Panc1 (cell line): ENCODE results near the gene SPAG6. TPM values are rescaled to one million over a fixed set of nuclear protein-coding genes. Genes with fewer than 3 reads are reported as not detected.

ENCODE experiments used
- ATAC-seq: fragments of 200-7000 bp; cut with Tn5 transposase; 2 replicates; pipeline ENCODE4 v1.9.1; 2020; ENCODE audit warnings: mild to moderate bottlenecking, moderate library complexity
- BruUV-seq: library from RNA; stranded (reverse); fragments of 400-500 nt; replicated peaks from 2 replicates; lab custom pipeline; 2021; lab: Mats Ljungman, UMichigan
- CTCF ChIA-PET: fragments of 300-600 bp; sonication (Branson Sonifier 250); formaldehyde crosslinking; loops from one replicate; lab custom pipeline; 2022; ENCODE audit warnings: antibody characterized with exemption; lab: Charles Lee
- POLR2A ChIA-PET: fragments of 300-600 bp; sonication (Branson Sonifier 250); formaldehyde crosslinking; loops from one replicate; lab custom pipeline; 2022; ENCODE audit warnings: antibody characterized with exemption; lab: Charles Lee
- DNase-seq: peaks from one replicate; pipeline ENCODE4 v3.0.0-alpha.2; 2010; ENCODE audit warnings: low read depth, low spot score
- H3K27ac ChIP-seq: 2 replicates; pipeline ENCODE4 v1.5.1; 2011; ENCODE audit warnings: mild to moderate bottlenecking, low read length, inconsistent platforms
- H3K27me3 ChIP-seq: fragments of 200-500 bp; sonication (Bioruptor generic); 2 replicates; pipeline ENCODE4 v1.6.0; 2014; ENCODE audit warnings: low read length, inconsistent platforms; ENCODE audit not compliant: control insufficient read depth, insufficient read depth
- H3K36me3 ChIP-seq: fragments of 200-500 bp; sonication (Bioruptor generic); 2 replicates; pipeline ENCODE4 v1.5.1; 2014; ENCODE audit warnings: inconsistent platforms, mild to moderate bottlenecking, low read length, moderate library complexity; ENCODE audit not compliant: control insufficient read depth, insufficient read depth
- H3K4me1 ChIP-seq: 2 replicates; pipeline ENCODE4 v1.5.1; 2011; ENCODE audit warnings: inconsistent platforms, mild to moderate bottlenecking, low read length, moderate library complexity; ENCODE audit not compliant: control insufficient read depth, insufficient read depth
- H3K4me3 ChIP-seq, 2 experiments: 2 replicates each; pipeline ENCODE4 v1.5.1; 2011 to 2012; ENCODE audit warnings: low read depth in 2 of 2, low read length in 2 of 2, mild to moderate bottlenecking in 2 of 2, inconsistent platforms in 1 of 2, moderate library complexity in 1 of 2
- H3K9me3 ChIP-seq: fragments of 200-500 bp; sonication (Bioruptor generic); 2 replicates; pipeline ENCODE4 v1.5.1; 2014; ENCODE audit warnings: low read depth, mild to moderate bottlenecking, inconsistent platforms, low read length, moderate library complexity; ENCODE audit not compliant: control insufficient read depth, insufficient read depth
- CTCF ChIP-seq: fragments of 450-650 bp; IDR thresholded peaks from 2 replicates; pipeline ENCODE4 v1.5.1; 2017; ENCODE audit warnings: mild to moderate bottlenecking
- POLR2AphosphoS5 ChIP-seq: IDR thresholded peaks from 2 replicates; pipeline ENCODE4 v1.6.1; 2012; ENCODE audit warnings: mild to moderate bottlenecking, low read depth, low read length, moderate library complexity
- SIN3A ChIP-seq: IDR thresholded peaks from 2 replicates; pipeline ENCODE4 v1.6.1; 2012; ENCODE audit warnings: low read depth, mild to moderate bottlenecking, low read length, moderate library complexity, borderline replicate concordance; ENCODE audit not compliant: insufficient read depth
- TCF7L2 ChIP-seq: IDR thresholded peaks from 2 replicates; pipeline ENCODE4 v1.6.1; 2011; ENCODE audit warnings: mild to moderate bottlenecking, low read depth, low read length, inconsistent platforms
- in situ Hi-C: cut with HindIII; loops from 2 replicates; pipeline ENCODE4 v1.10.0; 2016; ENCODE audit warnings: low sequenced_read_pairs, low pct_unique_long_range_greater_than_20kb
- intact Hi-C: fragments of 100-400 bp; cut with micrococcal nuclease; formaldehyde crosslinking; loops from one replicate; pipeline ENCODE4 v1.10.0; 2022; ENCODE audit not compliant: unreplicated experiment
- total RNA-seq: library from RNA; stranded (reverse); gene quantifications from one replicate; pipeline ENCODE4 v1.2.1, GENCODE V29; 2021; ENCODE audit not compliant: unreplicated experiment
- TF ChIP-seq, protein P1 (sequence below), 2 experiments: IDR thresholded peaks; 2 replicates each; pipeline ENCODE4 v1.6.1; 2011 to 2012; ENCODE audit warnings: low read depth in 2 of 2, control low read depth in 1 of 2, low read length in 1 of 2, mild to moderate bottlenecking in 1 of 2, moderate library complexity in 1 of 2; ENCODE audit not compliant: insufficient read depth in 1 of 2

Gene SPAG6
- total RNA-seq, 1 experiment from 2014 or later = not detected

- no peak for TF ChIP-seq POLR2AphosphoS5
- no peak for TF ChIP-seq TCF7L2
- no peak for TF ChIP-seq SIN3A
- TF ChIP-seq, protein P1, sequence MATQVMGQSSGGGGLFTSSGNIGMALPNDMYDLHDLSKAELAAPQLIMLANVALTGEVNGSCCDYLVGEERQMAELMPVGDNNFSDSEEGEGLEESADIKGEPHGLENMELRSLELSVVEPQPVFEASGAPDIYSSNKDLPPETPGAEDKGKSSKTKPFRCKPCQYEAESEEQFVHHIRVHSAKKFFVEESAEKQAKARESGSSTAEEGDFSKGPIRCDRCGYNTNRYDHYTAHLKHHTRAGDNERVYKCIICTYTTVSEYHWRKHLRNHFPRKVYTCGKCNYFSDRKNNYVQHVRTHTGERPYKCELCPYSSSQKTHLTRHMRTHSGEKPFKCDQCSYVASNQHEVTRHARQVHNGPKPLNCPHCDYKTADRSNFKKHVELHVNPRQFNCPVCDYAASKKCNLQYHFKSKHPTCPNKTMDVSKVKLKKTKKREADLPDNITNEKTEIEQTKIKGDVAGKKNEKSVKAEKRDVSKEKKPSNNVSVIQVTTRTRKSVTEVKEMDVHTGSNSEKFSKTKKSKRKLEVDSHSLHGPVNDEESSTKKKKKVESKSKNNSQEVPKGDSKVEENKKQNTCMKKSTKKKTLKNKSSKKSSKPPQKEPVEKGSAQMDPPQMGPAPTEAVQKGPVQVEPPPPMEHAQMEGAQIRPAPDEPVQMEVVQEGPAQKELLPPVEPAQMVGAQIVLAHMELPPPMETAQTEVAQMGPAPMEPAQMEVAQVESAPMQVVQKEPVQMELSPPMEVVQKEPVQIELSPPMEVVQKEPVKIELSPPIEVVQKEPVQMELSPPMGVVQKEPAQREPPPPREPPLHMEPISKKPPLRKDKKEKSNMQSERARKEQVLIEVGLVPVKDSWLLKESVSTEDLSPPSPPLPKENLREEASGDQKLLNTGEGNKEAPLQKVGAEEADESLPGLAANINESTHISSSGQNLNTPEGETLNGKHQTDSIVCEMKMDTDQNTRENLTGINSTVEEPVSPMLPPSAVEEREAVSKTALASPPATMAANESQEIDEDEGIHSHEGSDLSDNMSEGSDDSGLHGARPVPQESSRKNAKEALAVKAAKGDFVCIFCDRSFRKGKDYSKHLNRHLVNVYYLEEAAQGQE (IDR thresholded peaks at IDR 0.05; ENCODE audit: insufficient read depth in 1 of 2, low read depth in 2 of 2, low read length in 1 of 2) = no peak
- ATAC-seq (peak; percentile 66), DNase-seq (no peak)
- in situ Hi-C loops (no loop called here), intact Hi-C loops (no loop called here)
- Histone ChIP-seq H3K27ac (peak overlapping the region; percentile 29; the same call in 1 of the 2 replicates), H3K4me3 (peak overlapping the region; percentile 67), H3K27me3 (peaks cover 38% of the 10 kb centered on the region), H3K36me3 (no peaks in the 10 kb centered on the region), H3K9me3 (no peaks in the 10 kb centered on the region), H3K4me1 (no peaks in the 10 kb centered on the region; the same call in 1 of the 2 replicates)
- BruUV-seq = TSS peak; percentile 87
- ChIA-PET POLR2A (no interaction called here), CTCF (interaction anchor here (0.6 kb wide), 1 partner anchor 647 kb away, joined by 3 read pairs; no protein-coding TSS in a partner anchor)
Measured at GRCh38 chr10:22341190-22341925, 3.9 kb upstream of the SPAG6 start.

GRCh38 chr10:22341926-22342196 lies 3.4 kb upstream of the SPAG6 start:
- H3K4me3 ChIP-seq = no peak overlapping the region
- intact Hi-C loops (no loop called here), in situ Hi-C loops (no loop called here)
- peaks cover 37% of the 10 kb centered on the region for H3K27me3 ChIP-seq
- H3K4me1 ChIP-seq = no peaks in the 10 kb centered on the region; the same call in 1 of the 2 replicates
- ChIA-PET POLR2A (no interaction called here), CTCF (no interaction called here)
- no peaks in the 10 kb centered on the region for H3K9me3 ChIP-seq
- no peak for DNase-seq
- ATAC-seq = no peak
- H3K36me3 ChIP-seq = no peaks in the 10 kb centered on the region
- TF ChIP-seq TCF7L2 (no peak), SIN3A (no peak), POLR2AphosphoS5 (no peak), CTCF (no peak)
- TF ChIP-seq, protein P1 (IDR thresholded peaks at IDR 0.05; ENCODE audit: insufficient read depth in 1 of 2, low read depth in 2 of 2, low read length in 1 of 2) = no peak
- no peak overlapping the region for H3K27ac ChIP-seq
- BruUV-seq = no TSS peak
